Activated T-cell treated with anti-CD3 and anti-CD28 coated beads, Interleukin-2, amount 50 U/mL, for 24 hours (primary cell): ENCODE results near the gene LCNL1.

Source experiments
- DNase-seq: peaks from one replicate; pipeline ENCODE4 v3.0.0-alpha.2; 2020
- H3K27ac Mint-ChIP-seq: 2 replicates; pipeline ENCODE4 v1.8.0; 2020; ENCODE audit warnings: mild to moderate bottlenecking, mixed read lengths
- H3K27me3 Mint-ChIP-seq: 2 replicates; pipeline ENCODE4 v1.8.0; 2020; ENCODE audit warnings: mixed read lengths
- H3K36me3 Mint-ChIP-seq: 2 replicates; pipeline ENCODE4 v1.8.0; 2020; ENCODE audit warnings: low read depth, mixed read lengths
- H3K4me1 Mint-ChIP-seq: 2 replicates; pipeline ENCODE4 v1.8.0; 2020; ENCODE audit warnings: low read depth, mixed read lengths
- H3K4me3 Mint-ChIP-seq: 2 replicates; pipeline ENCODE4 v1.8.0; 2020; ENCODE audit warnings: mild to moderate bottlenecking, moderate library complexity, mixed read lengths
- H3K9me3 Mint-ChIP-seq: 2 replicates; pipeline ENCODE4 v1.8.0; 2020; ENCODE audit warnings: mixed read lengths

Gene LCNL1

GRCh38 chr9:136952876-136953770, 29.7 kb upstream of the LCNL1 start:
- Mint-ChIP-seq H3K27me3 (no peaks in the 10 kb centered on the region), H3K27ac (no peak overlapping the region), H3K4me3 (no peak overlapping the region), H3K4me1 (peaks cover 12% of the 10 kb centered on the region), H3K36me3 (no peaks in the 10 kb centered on the region), H3K9me3 (peaks cover 2% of the 10 kb centered on the region)
- DNase-seq = no peak

GRCh38 chr9:136953771-136954269, 29.0 kb upstream of the LCNL1 start:
- Mint-ChIP-seq H3K36me3 (no peaks in the 10 kb centered on the region), H3K4me3 (no peak overlapping the region), H3K4me1 (peaks cover 10% of the 10 kb centered on the region), H3K27me3 (no peaks in the 10 kb centered on the region), H3K27ac (no peak overlapping the region), H3K9me3 (peaks cover 2% of the 10 kb centered on the region)
- no peak for DNase-seq

- H3K4me1 Mint-ChIP-seq = peaks cover 10% of the 10 kb centered on the region
- no peak overlapping the region for H3K27ac Mint-ChIP-seq
These were observed 28.3 kb upstream of the LCNL1 start for GRCh38 chr9:136954270-136955083.

GRCh38 chr9:136955202-136955942, 27.4 kb upstream of the LCNL1 start:
- H3K36me3 Mint-ChIP-seq = no peaks in the 10 kb centered on the region
- no peak overlapping the region for H3K27ac Mint-ChIP-seq
- no peaks in the 10 kb centered on the region for H3K27me3 Mint-ChIP-seq
- no peak for DNase-seq
- H3K9me3 Mint-ChIP-seq = peaks cover 2% of the 10 kb centered on the region
- no peak overlapping the region for H3K4me3 Mint-ChIP-seq
- peaks cover 6% of the 10 kb centered on the region for H3K4me1 Mint-ChIP-seq

More at GRCh38 chr9:136954270-136955083, 28.3 kb upstream of the LCNL1 start:
- Mint-ChIP-seq H3K27me3 (no peaks in the 10 kb centered on the region), H3K9me3 (peaks cover 2% of the 10 kb centered on the region), H3K36me3 (no peaks in the 10 kb centered on the region), H3K4me3 (no peak overlapping the region)
- no peak for DNase-seq

GRCh38 chr9:136955943-136956335, 26.9 kb upstream of the LCNL1 start:
- no peak overlapping the region for H3K27ac Mint-ChIP-seq
- no peaks in the 10 kb centered on the region for H3K36me3 Mint-ChIP-seq
- no peak overlapping the region for H3K4me3 Mint-ChIP-seq

GRCh38 chr9:136956604-136957003, 26.2 kb upstream of the LCNL1 start:
- Mint-ChIP-seq H3K9me3 (peaks cover 2% of the 10 kb centered on the region), H3K4me1 (peaks cover 5% of the 10 kb centered on the region), H3K36me3 (no peaks in the 10 kb centered on the region), H3K27me3 (no peaks in the 10 kb centered on the region), H3K27ac (no peak overlapping the region), H3K4me3 (no peak overlapping the region)
- no peak for DNase-seq

More at GRCh38 chr9:136955943-136956335, 26.9 kb upstream of the LCNL1 start:
- H3K27me3 Mint-ChIP-seq = no peaks in the 10 kb centered on the region
- no peak for DNase-seq
- peaks cover 2% of the 10 kb centered on the region for H3K9me3 Mint-ChIP-seq
- peaks cover 5% of the 10 kb centered on the region for H3K4me1 Mint-ChIP-seq

GRCh38 chr9:136957461-136957860, 25.3 kb upstream of the LCNL1 start:
- Mint-ChIP-seq H3K4me3 (no peak overlapping the region), H3K27me3 (no peaks in the 10 kb centered on the region), H3K4me1 (peaks cover 8% of the 10 kb centered on the region), H3K36me3 (no peaks in the 10 kb centered on the region), H3K27ac (no peak overlapping the region), H3K9me3 (peaks cover 2% of the 10 kb centered on the region)
- DNase-seq = no peak

- H3K36me3 Mint-ChIP-seq = no peaks in the 10 kb centered on the region
- no peak overlapping the region for H3K27ac Mint-ChIP-seq
- no peak overlapping the region for H3K4me3 Mint-ChIP-seq
- H3K27me3 Mint-ChIP-seq = no peaks in the 10 kb centered on the region
- H3K4me1 Mint-ChIP-seq = peaks cover 13% of the 10 kb centered on the region
- H3K9me3 Mint-ChIP-seq = peaks cover 2% of the 10 kb centered on the region
- no peak for DNase-seq
These were observed 24.9 kb upstream of the LCNL1 start for GRCh38 chr9:136957901-136958300.

GRCh38 chr9:136958473-136958872, 24.3 kb upstream of the LCNL1 start:
- Mint-ChIP-seq H3K4me1 (peaks cover 15% of the 10 kb centered on the region), H3K36me3 (no peaks in the 10 kb centered on the region), H3K27ac (no peak overlapping the region), H3K4me3 (no peak overlapping the region), H3K9me3 (peaks cover 2% of the 10 kb centered on the region), H3K27me3 (no peaks in the 10 kb centered on the region)
- DNase-seq = no peak

- Mint-ChIP-seq H3K36me3 (no peaks in the 10 kb centered on the region), H3K4me1 (peaks cover 15% of the 10 kb centered on the region), H3K27ac (no peak overlapping the region), H3K9me3 (peaks cover 2% of the 10 kb centered on the region), H3K27me3 (no peaks in the 10 kb centered on the region), H3K4me3 (no peak overlapping the region)
- no peak for DNase-seq
These were observed 23.6 kb upstream of the LCNL1 start for GRCh38 chr9:136958898-136959850.

- Mint-ChIP-seq H3K27ac (no peak overlapping the region), H3K27me3 (no peaks in the 10 kb centered on the region), H3K4me1 (peaks cover 22% of the 10 kb centered on the region), H3K4me3 (no peak overlapping the region), H3K36me3 (no peaks in the 10 kb centered on the region), H3K9me3 (peaks cover 2% of the 10 kb centered on the region)
- no peak for DNase-seq
These were observed 22.4 kb upstream of the LCNL1 start for GRCh38 chr9:136960212-136960937.

- H3K9me3 Mint-ChIP-seq = peaks cover 2% of the 10 kb centered on the region
- H3K4me1 Mint-ChIP-seq = peaks cover 27% of the 10 kb centered on the region
- H3K4me3 Mint-ChIP-seq = no peak overlapping the region
- DNase-seq = no peak
- H3K27me3 Mint-ChIP-seq = no peaks in the 10 kb centered on the region
- H3K27ac Mint-ChIP-seq = no peak overlapping the region
- H3K36me3 Mint-ChIP-seq = no peaks in the 10 kb centered on the region
These were observed 21.9 kb upstream of the LCNL1 start for GRCh38 chr9:136960938-136961275.
